ENCODE data around the gene TTLL9. TPM values are rescaled to one million over a fixed set of nuclear protein-coding genes. Genes with fewer than 3 reads are reported as not detected.
A peak's percentile ranks its signal among the peaks of the same experiment; 100 is the strongest.

TTLL9 gene
- total and polyA plus RNA-seq, 2 of the 13 experiments (the other 11 are each of a cell fraction or from before 2014, with no cell fraction given): not detected

GRCh38 chr20:31987744-31988143, 117.3 kb downstream of the TTLL9 start (continued):
- TF ChIP-seq ZNF407 (CRISPR knock-in tag; IDR thresholded peaks at IDR 0.05; ENCODE audit: not compliant biosample characterization) (no peak), RXRA (CRISPR knock-in tag; IDR thresholded peaks at IDR 0.05) (0 out of 2 replicates have a peak, but pooled peaks have one; percentile 18), MAF1 (CRISPR knock-in tag; IDR thresholded peaks at IDR 0.05; ENCODE audit: borderline replicate concordance) (no peak), HDAC6 (IDR thresholded peaks at IDR 0.05; ENCODE audit: low read depth, low read length) (no peak), SOX5 (CRISPR knock-in tag; IDR thresholded peaks at IDR 0.05; ENCODE audit: borderline replicate concordance) (0 out of 2 replicates have a peak, but pooled peaks have one; percentile 18), ZBTB20 (CRISPR knock-in tag; IDR thresholded peaks at IDR 0.05; ENCODE audit: borderline replicate concordance, low read depth) (no peak), ZNF253 (CRISPR knock-in tag; IDR thresholded peaks at IDR 0.05; ENCODE audit: borderline replicate concordance) (no peak), HDAC2 (CRISPR knock-in tag; IDR thresholded peaks at IDR 0.05) (no peak), FOXO1 (CRISPR knock-in tag; IDR thresholded peaks at IDR 0.05) (no peak), CCAR2 (optimal IDR thresholded peaks at IDR 0.05; ENCODE audit: low read depth, low read length) (no peak), TEAD3 (CRISPR knock-in tag; optimal IDR thresholded peaks at IDR 0.05; ENCODE audit: borderline replicate concordance) (peak; percentile 67), REXO4 (CRISPR knock-in tag; IDR thresholded peaks at IDR 0.05; ENCODE audit: borderline replicate concordance) (no peak), ZNF3 (CRISPR knock-in tag; IDR thresholded peaks at IDR 0.05) (peak; percentile 91), HNF4A (CRISPR knock-in tag; IDR thresholded peaks at IDR 0.05) (peak; percentile 71), ZNF710 (CRISPR knock-in tag; IDR thresholded peaks at IDR 0.05; ENCODE audit: borderline replicate concordance) (no peak), ZNF552 (CRISPR knock-in tag; IDR thresholded peaks at IDR 0.05; ENCODE audit: borderline replicate concordance) (no peak), ZSCAN29 (CRISPR knock-in tag; conservative IDR thresholded peaks at IDR 0.05) (no peak), POLR2AphosphoS5 (IDR thresholded peaks at IDR 0.05; ENCODE audit: low read depth, low read length) (no peak), TGIF2 (CRISPR knock-in tag; IDR thresholded peaks at IDR 0.05) (no peak), NCOR1 (IDR thresholded peaks at IDR 0.05; ENCODE audit: borderline replicate concordance, low read length) (0 out of 2 replicates have a peak, but pooled peaks have one; percentile 63), ZNF572 (CRISPR knock-in tag; IDR thresholded peaks at IDR 0.05) (no peak), ZNF652 (CRISPR knock-in tag; IDR thresholded peaks at IDR 0.05; ENCODE audit: borderline replicate concordance, low read depth) (no peak), ZNF501 (CRISPR knock-in tag; IDR thresholded peaks at IDR 0.05) (no peak)

Measured in HepG2 (cell line).